Measurements from ENCODE around the gene IPO11. TPM values are rescaled to one million over a fixed set of nuclear protein-coding genes. Genes with fewer than 3 reads are reported as not detected.
"Not testable (repeated sequence)": the region's sequence is repeated elsewhere in the genome, so short reads cannot be mapped to it uniquely, and the experiment has no call there.

IPO11 gene
- total RNA-seq, 1 donor from 2014 or later, result 66.9 TPM

DNA sequence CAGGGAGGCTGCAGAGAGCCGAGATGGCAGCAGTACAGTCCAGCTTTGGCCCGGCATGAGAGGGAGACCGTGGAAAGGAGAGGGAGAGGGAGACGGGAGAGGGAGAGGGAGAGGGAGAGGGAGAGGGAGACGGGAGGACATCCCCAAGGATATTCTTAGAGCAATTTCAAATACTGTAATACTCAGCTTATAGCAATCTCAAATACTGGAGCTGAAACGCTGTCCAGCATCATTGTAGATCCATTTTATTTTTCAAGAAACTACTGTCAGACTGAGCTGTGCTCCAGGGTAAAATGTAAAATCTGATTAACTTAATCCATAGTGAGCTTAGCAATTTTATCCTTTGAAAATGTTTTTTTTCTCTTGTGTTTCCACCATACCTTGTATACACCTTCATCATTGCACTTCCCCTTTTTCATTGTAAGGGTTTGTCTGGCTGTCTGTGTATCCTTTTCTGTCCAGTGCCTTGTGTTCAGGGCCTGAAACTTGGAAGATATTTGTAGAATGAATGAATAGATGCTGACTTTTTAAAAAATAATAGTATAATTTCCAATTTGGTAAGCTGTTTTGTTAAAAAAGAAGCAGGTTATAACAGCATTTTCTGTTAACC lies 102.1 kb downstream of the IPO11 start:
- H3K27me3 Mint-ChIP-seq (ENCODE audit: insufficient read depth, low read depth), result no peaks in the 10 kb centered on the region
- Histone ChIP-seq H3K9me3 (ENCODE audit: low read depth) (no peaks in the 10 kb centered on the region), H3K4me3 (no peak overlapping the region), H3K9ac (no peak overlapping the region), H3K27ac (no peak overlapping the region), H3K79me2 (ENCODE audit: low read depth) (no peaks in the 10 kb centered on the region), H3K27me3 (no peaks in the 10 kb centered on the region), H3K4me1 (no peaks in the 10 kb centered on the region), H2AFZ (replicated peaks) (no peak overlapping the region), H3K36me3 (peaks cover 7% of the 10 kb centered on the region), H3F3A (ENCODE audit: low read depth) (no peaks in the 10 kb centered on the region), H4K20me1 (ENCODE audit: low read depth) (no peaks in the 10 kb centered on the region), H3K4me2 (no peak overlapping the region)
- H3K4me3 Mint-ChIP-seq, result no peak overlapping the region
- H3K9me3 Mint-ChIP-seq, result no peaks in the 10 kb centered on the region
- DNase-seq (ENCODE audit: low spot score), result no peak
- TF ChIP-seq, protein P1, sequence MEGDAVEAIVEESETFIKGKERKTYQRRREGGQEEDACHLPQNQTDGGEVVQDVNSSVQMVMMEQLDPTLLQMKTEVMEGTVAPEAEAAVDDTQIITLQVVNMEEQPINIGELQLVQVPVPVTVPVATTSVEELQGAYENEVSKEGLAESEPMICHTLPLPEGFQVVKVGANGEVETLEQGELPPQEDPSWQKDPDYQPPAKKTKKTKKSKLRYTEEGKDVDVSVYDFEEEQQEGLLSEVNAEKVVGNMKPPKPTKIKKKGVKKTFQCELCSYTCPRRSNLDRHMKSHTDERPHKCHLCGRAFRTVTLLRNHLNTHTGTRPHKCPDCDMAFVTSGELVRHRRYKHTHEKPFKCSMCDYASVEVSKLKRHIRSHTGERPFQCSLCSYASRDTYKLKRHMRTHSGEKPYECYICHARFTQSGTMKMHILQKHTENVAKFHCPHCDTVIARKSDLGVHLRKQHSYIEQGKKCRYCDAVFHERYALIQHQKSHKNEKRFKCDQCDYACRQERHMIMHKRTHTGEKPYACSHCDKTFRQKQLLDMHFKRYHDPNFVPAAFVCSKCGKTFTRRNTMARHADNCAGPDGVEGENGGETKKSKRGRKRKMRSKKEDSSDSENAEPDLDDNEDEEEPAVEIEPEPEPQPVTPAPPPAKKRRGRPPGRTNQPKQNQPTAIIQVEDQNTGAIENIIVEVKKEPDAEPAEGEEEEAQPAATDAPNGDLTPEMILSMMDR (IDR thresholded peaks at IDR 0.05), result no peak
- no peak for TF ChIP-seq EZH2phosphoT487 (IDR thresholded peaks at IDR 0.05)
- TF ChIP-seq EZH2 (IDR thresholded peaks at IDR 0.05), result no peak
- no peak overlapping the region for H3K27ac Mint-ChIP-seq
- H3K4me1 Mint-ChIP-seq, result no peaks in the 10 kb centered on the region
- H3K36me3 Mint-ChIP-seq, result peaks cover 20% of the 10 kb centered on the region

DNA sequence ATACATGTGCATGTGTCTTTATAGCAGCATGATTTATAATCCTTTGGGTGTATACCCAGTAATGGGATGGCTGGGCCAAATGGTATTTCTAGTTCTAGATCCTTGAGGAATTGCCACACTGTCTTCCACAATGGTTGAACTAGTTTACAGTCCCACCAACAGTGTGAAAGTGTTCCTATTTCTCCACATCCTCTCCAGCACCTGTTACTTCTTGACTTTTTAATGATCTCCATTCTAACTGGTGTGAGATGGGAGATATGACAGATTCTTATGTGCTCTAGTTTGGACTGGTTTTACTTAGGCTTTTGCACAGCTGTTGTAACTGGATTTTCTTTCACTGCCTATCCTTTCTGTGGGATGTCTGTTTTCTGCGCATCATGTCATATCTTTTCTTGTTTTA lies 108.2 kb downstream of the IPO11 start:
- H3K9me3 Mint-ChIP-seq; H3K4me1 Mint-ChIP-seq; H3K27ac Mint-ChIP-seq; H4K20me1 ChIP-seq (ENCODE audit: low read depth); H3K4me1 ChIP-seq; H3K9me3 ChIP-seq (ENCODE audit: low read depth); H3K36me3 ChIP-seq; H3K4me3 Mint-ChIP-seq; H3F3A ChIP-seq (ENCODE audit: low read depth); H3K4me3 ChIP-seq; H3K4me2 ChIP-seq; H2AFZ ChIP-seq (replicated peaks); H3K27ac ChIP-seq; DNase-seq (ENCODE audit: low spot score); H3K79me2 ChIP-seq (ENCODE audit: low read depth); H3K27me3 ChIP-seq; H3K27me3 Mint-ChIP-seq (ENCODE audit: insufficient read depth, low read depth); H3K9ac ChIP-seq: not testable (repeated sequence)
- H3K36me3 Mint-ChIP-seq, result peaks cover 16% of the 10 kb centered on the region

DNA sequence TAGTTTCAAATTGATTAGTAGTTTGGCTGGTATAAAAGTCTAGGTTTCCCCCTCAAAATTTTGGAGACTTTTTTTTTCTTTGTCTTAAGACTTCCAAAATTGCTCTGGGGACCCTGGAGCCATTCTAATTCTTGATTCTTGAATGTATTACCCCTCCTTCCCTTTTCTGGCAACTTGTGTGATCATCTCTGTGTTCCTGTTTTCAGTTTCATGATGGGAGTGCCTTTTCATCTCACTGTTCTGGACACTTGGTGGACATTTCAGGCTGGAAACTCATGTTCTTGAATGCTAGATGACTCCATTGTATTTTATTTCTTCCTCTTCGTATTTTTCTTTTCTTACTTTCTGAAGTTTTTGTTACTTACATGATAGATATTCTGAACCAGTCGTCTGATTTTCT lies 108.8 kb downstream of the IPO11 start:
- H3K4me1 Mint-ChIP-seq, result no peaks in the 10 kb centered on the region

DNA sequence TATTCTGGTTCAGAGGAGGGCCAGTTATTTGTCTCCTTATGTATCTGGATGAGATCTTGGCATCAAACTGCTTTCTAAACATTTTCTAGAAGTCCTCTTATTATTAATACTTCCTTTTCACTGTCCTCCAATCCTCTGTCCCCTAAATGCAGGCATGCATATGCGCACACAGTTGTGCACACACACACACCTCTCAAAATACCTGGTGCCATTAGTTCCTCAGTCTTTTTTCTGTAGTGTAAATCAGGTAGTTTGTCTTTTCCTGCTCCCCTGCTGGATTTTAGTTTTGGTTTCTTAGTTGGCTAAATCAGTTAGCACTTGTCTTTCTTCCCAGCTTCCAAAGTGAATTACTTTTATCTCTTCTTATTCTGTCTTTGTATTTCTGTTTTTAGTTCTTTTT lies 110.2 kb downstream of the IPO11 start:
- no peak overlapping the region for H2AFZ ChIP-seq (replicated peaks)
- H3K36me3 Mint-ChIP-seq, result peaks cover 13% of the 10 kb centered on the region
- H3K79me2 ChIP-seq (ENCODE audit: low read depth), result no peaks in the 10 kb centered on the region
- H3K27me3 Mint-ChIP-seq (ENCODE audit: insufficient read depth, low read depth), result no peaks in the 10 kb centered on the region
- TF ChIP-seq EZH2phosphoT487 (IDR thresholded peaks at IDR 0.05), result no peak
- TF ChIP-seq EZH2 (IDR thresholded peaks at IDR 0.05), result no peak
- TF ChIP-seq, protein P1 (IDR thresholded peaks at IDR 0.05), result no peak
- no peaks in the 10 kb centered on the region for H3K4me1 ChIP-seq
- no peaks in the 10 kb centered on the region for H3K9me3 ChIP-seq (ENCODE audit: low read depth)
- no peaks in the 10 kb centered on the region for H3K9me3 Mint-ChIP-seq
- H3K9ac ChIP-seq, result no peak overlapping the region
- H3K27ac ChIP-seq, result peak overlapping the region; percentile 13
- no peak overlapping the region for H3K4me2 ChIP-seq
- no peak for DNase-seq (ENCODE audit: low spot score)
- no peak overlapping the region for H3K4me3 ChIP-seq
- no peaks in the 10 kb centered on the region for H3F3A ChIP-seq (ENCODE audit: low read depth)
- no peak overlapping the region for H3K4me3 Mint-ChIP-seq
- H3K27ac Mint-ChIP-seq, result no peak overlapping the region
- H3K4me1 Mint-ChIP-seq, result no peaks in the 10 kb centered on the region
- H3K27me3 ChIP-seq, result no peaks in the 10 kb centered on the region
- no peaks in the 10 kb centered on the region for H3K36me3 ChIP-seq
- H4K20me1 ChIP-seq (ENCODE audit: low read depth), result no peaks in the 10 kb centered on the region

More for the DNA sequence above, 108.8 kb downstream of the IPO11 start:
- H3K36me3 Mint-ChIP-seq, result peaks cover 15% of the 10 kb centered on the region
- H3K9me3 Mint-ChIP-seq, result no peaks in the 10 kb centered on the region
- Histone ChIP-seq H3K9me3 (ENCODE audit: low read depth) (no peaks in the 10 kb centered on the region), H3K9ac (no peak overlapping the region), H3K79me2 (ENCODE audit: low read depth) (no peaks in the 10 kb centered on the region), H3F3A (ENCODE audit: low read depth) (no peaks in the 10 kb centered on the region), H2AFZ (replicated peaks) (no peak overlapping the region), H4K20me1 (ENCODE audit: low read depth) (no peaks in the 10 kb centered on the region), H3K36me3 (peaks cover 3% of the 10 kb centered on the region), H3K27me3 (no peaks in the 10 kb centered on the region), H3K27ac (no peak overlapping the region), H3K4me3 (no peak overlapping the region), H3K4me1 (no peaks in the 10 kb centered on the region), H3K4me2 (no peak overlapping the region)
- H3K4me3 Mint-ChIP-seq, result no peak overlapping the region
- H3K27ac Mint-ChIP-seq, result no peak overlapping the region
- no peaks in the 10 kb centered on the region for H3K27me3 Mint-ChIP-seq (ENCODE audit: insufficient read depth, low read depth)
- DNase-seq (ENCODE audit: low spot score), result no peak
- TF ChIP-seq, protein P1 (IDR thresholded peaks at IDR 0.05), result no peak
- TF ChIP-seq EZH2phosphoT487 (IDR thresholded peaks at IDR 0.05), result no peak
- no peak for TF ChIP-seq EZH2 (IDR thresholded peaks at IDR 0.05)
